H1 (cell line): ENCODE data around the gene CDH2. TPM values are rescaled to one million over a fixed set of nuclear protein-coding genes. Genes with fewer than 3 reads are reported as not detected.

Experiments used
- EGR1 ChIP-seq: IDR thresholded peaks from 2 replicates; pipeline ENCODE4 v1.6.1; 2011; ENCODE audit warnings: low read depth, low read length, borderline replicate concordance
- JUN ChIP-seq: IDR thresholded peaks from 2 replicates; pipeline ENCODE4 v1.6.1; 2011; ENCODE audit warnings: low read depth, mild to moderate bottlenecking, improper control_type of control experiment, low read length
- KDM5A ChIP-seq: fragments of 200-600 bp; IDR thresholded peaks from 2 replicates; pipeline ENCODE4 v1.7.1; 2012; ENCODE audit warnings: mild to moderate bottlenecking, low read length, inconsistent platforms, mixed read lengths
- RNF2 ChIP-seq: fragments of 200-900, 300-1000 bp; sonication (generic); IDR thresholded peaks from 2 replicates; pipeline ENCODE4 v1.7.1; 2016; ENCODE audit warnings: borderline replicate concordance, low read depth, mild to moderate bottlenecking, antibody characterized with exemption, low read length; ENCODE audit not compliant: poor library complexity, severe bottlenecking; ENCODE audit errors: missing control alignments
- polyA plus RNA-seq, 7 experiments: library from polyadenylated mRNA; depleted of rRNA in 3 of 7; stranded (reverse) in 5 of 7; unstranded in 2 of 7; fragments of >200 nt in 5 of 7; fragments of 200-250 nt in 2 of 7; gene quantifications; 1 replicate in 5 of 7; 2 replicates in 1 of 7; 4 replicates in 1 of 7; pipeline versions ENCODE4 v1.2.1 to v1.2.3, GENCODE V29; 2011 to 2013; ENCODE audit warnings: missing spikeins in 2 of 7, mixed read lengths in 2 of 7
- total RNA-seq: library from RNA; stranded (reverse); fragmentation: NEBNext Ultra II Directional; extraction: Animal tissue kit (Norgen Biotek cat#: 25700); gene quantifications from 2 replicates; pipeline ENCODE4 v1.2.1, GENCODE V29; 2021

CDH2 gene
- total and polyA plus RNA-seq, 2 of the 8 experiments (the other 6 are each of a cell fraction or from before 2014, with no cell fraction given): 15.0 to 56.5 TPM

DNA sequence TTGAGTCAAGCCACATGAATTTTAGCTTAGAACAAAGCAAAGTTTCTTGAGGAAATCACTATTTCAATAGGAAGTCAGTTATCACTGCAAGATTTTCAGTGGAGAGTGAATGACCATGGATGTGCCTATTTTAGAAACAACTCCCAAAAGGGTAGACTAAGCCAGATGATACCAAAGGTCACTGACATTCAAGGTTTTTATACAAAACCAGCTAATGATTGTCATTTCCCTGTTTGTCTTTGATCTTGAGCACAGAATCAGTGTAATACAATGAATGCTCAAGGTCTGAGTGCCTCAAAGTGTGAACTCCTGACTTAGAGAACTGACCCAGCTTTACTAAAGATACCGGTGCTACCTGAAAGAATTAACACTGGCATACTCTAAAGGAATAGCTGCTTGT is 60.5 kb downstream of the CDH2 start (continued):
- TF ChIP-seq EGR1 (no peak), JUN (no peak), KDM5A (no peak), RNF2 (no peak)
- TF ChIP-seq, all 59 proteins: peak for 0
